ENCODE results near the gene CACNA2D3. TPM values are rescaled to one million over a fixed set of nuclear protein-coding genes. Genes with fewer than 3 reads are reported as not detected.

Gene CACNA2D3
- total RNA-seq, 1 donor from 2014 or later = 17.2 TPM

- DNase-seq (ENCODE audit: extremely low spot score in 2 of 2) = no peak
- no peak for TF ChIP-seq POLR2AphosphoS5 (IDR thresholded peaks at IDR 0.05; ENCODE audit: insufficient read depth in 1 of 2, low read depth in 1 of 2)
- Histone ChIP-seq H3K27me3 (no peaks in the 10 kb centered on the region), H3K4me1 (no peaks in the 10 kb centered on the region), H3K9me3 (no peaks in the 10 kb centered on the region), H3K4me3 (no peak overlapping the region), H3K27ac (no peak overlapping the region), H3K36me3 (no peaks in the 10 kb centered on the region)
- intact Hi-C loops (cut with DNase I) = no loop called here
Observed at GRCh38 chr3:54326951-54327350, 204.6 kb downstream of the CACNA2D3 start.

DNA sequence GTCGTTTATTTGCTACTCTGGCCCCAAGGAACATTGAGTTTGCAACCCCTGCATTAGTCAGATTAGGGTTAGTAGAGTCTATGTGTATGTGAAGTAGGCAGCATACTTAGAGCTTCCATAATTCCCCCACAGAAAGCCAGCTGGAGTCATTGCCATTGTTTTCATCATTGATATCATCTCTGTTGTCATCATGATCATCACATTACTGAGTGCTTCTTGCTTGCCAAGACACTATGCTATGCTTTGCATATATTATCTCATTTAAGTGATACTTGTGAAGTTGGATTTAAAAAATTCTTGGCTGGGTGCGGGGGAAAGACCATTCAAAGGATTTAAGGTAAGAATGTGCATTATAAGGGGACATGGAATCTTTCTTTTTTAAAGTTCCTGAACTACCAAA lies 209.0 kb downstream of the CACNA2D3 start:
- Histone ChIP-seq H3K36me3 (no peaks in the 10 kb centered on the region), H3K27me3 (no peaks in the 10 kb centered on the region), H3K9me3 (no peaks in the 10 kb centered on the region), H3K4me3 (no peak overlapping the region), H3K27ac (no peak overlapping the region), H3K4me1 (no peaks in the 10 kb centered on the region)
- intact Hi-C loops (cut with DNase I) = no loop called here
- no peak for DNase-seq (ENCODE audit: extremely low spot score in 2 of 2)
- TF ChIP-seq POLR2AphosphoS5 (IDR thresholded peaks at IDR 0.05; ENCODE audit: insufficient read depth in 1 of 2, low read depth in 1 of 2) (no peak), CTCF (IDR thresholded peaks at IDR 0.05) (no peak), POLR2A (IDR thresholded peaks at IDR 0.05) (no peak)

- TF ChIP-seq POLR2A (IDR thresholded peaks at IDR 0.05) = no peak
- TF ChIP-seq CTCF (IDR thresholded peaks at IDR 0.05) = no peak
- no peak for TF ChIP-seq POLR2AphosphoS5 (IDR thresholded peaks at IDR 0.05; ENCODE audit: insufficient read depth in 1 of 2, low read depth in 1 of 2)
- H3K27ac ChIP-seq = no peak overlapping the region
- intact Hi-C loops (cut with DNase I) = no loop called here
Observed at GRCh38 chr3:54337846-54338245, 215.5 kb downstream of the CACNA2D3 start.

GRCh38 chr3:54339608-54340007 lies 217.3 kb downstream of the CACNA2D3 start:
- Histone ChIP-seq H3K27me3 (no peaks in the 10 kb centered on the region), H3K27ac (no peak overlapping the region), H3K4me1 (no peaks in the 10 kb centered on the region), H3K9me3 (no peaks in the 10 kb centered on the region), H3K36me3 (no peaks in the 10 kb centered on the region), H3K4me3 (no peak overlapping the region)
- intact Hi-C loops (cut with DNase I) = no loop called here
- TF ChIP-seq POLR2AphosphoS5 (IDR thresholded peaks at IDR 0.05; ENCODE audit: insufficient read depth in 1 of 2, low read depth in 1 of 2) = no peak
- TF ChIP-seq POLR2A (IDR thresholded peaks at IDR 0.05) = no peak
- no peak for TF ChIP-seq CTCF (IDR thresholded peaks at IDR 0.05)
- DNase-seq (ENCODE audit: extremely low spot score in 2 of 2) = no peak

More at GRCh38 chr3:54337846-54338245, 215.5 kb downstream of the CACNA2D3 start:
- no peaks in the 10 kb centered on the region for H3K36me3 ChIP-seq
- H3K4me1 ChIP-seq = no peaks in the 10 kb centered on the region
- H3K27me3 ChIP-seq = no peaks in the 10 kb centered on the region
- H3K4me3 ChIP-seq = no peak overlapping the region
- DNase-seq (ENCODE audit: extremely low spot score in 2 of 2) = no peak
- no peaks in the 10 kb centered on the region for H3K9me3 ChIP-seq

DNA sequence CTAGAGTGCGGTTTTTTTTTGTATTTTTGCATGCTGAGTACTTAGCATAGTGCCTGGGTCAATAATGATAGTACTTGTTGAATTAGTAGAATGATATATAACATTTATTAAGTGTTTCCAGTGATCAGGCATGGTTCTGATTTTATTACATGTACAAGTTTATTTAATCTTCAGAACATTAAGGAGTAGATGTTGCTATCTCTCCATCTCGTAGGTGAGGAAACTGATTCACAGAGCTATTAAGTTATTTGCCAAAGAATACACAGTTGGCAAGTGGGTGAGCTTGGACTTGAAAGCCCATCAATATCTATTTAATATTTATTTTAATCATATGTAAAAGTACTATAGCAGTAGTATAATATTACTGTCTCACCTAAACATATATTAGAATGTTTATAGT lies 219.5 kb downstream of the CACNA2D3 start:
- H3K4me3 ChIP-seq = no peak overlapping the region
- intact Hi-C loops (cut with DNase I) = no loop called here
- no peaks in the 10 kb centered on the region for H3K36me3 ChIP-seq
- DNase-seq (ENCODE audit: extremely low spot score in 2 of 2) = no peak
- no peaks in the 10 kb centered on the region for H3K9me3 ChIP-seq
- no peaks in the 10 kb centered on the region for H3K27me3 ChIP-seq
- TF ChIP-seq CTCF (IDR thresholded peaks at IDR 0.05) (no peak), POLR2A (IDR thresholded peaks at IDR 0.05) (no peak), POLR2AphosphoS5 (IDR thresholded peaks at IDR 0.05; ENCODE audit: insufficient read depth in 1 of 2, low read depth in 1 of 2) (no peak)
- H3K27ac ChIP-seq = no peak overlapping the region
- no peaks in the 10 kb centered on the region for H3K4me1 ChIP-seq
